TTC549 (cell line): Measurements from ENCODE around the gene KSR2.

ENCODE experiments used
- FAIRE-seq: peaks from 2 replicates; lab custom pipeline; 2012; peaks lifted over from hg19 to GRCh38; lab: Jason Lieb, UNC

The KSR2 gene

GRCh38 chr12:117523971-117524370 is 444.8 kb downstream of the KSR2 start:
- FAIRE-seq = no peak

- no peak for FAIRE-seq
Observed at GRCh38 chr12:117522559-117522958, 446.2 kb downstream of the KSR2 start.

- FAIRE-seq = no peak
Observed at GRCh38 chr12:117521867-117522266, 446.9 kb downstream of the KSR2 start.

- FAIRE-seq = no peak
Observed at GRCh38 chr12:117521346-117521745, 447.4 kb downstream of the KSR2 start.

- FAIRE-seq = no peak
Observed at GRCh38 chr12:117518594-117519270, 450.1 kb downstream of the KSR2 start.

GRCh38 chr12:117517219-117517739 is 451.5 kb downstream of the KSR2 start:
- no peak for FAIRE-seq

- no peak for FAIRE-seq
Observed at GRCh38 chr12:117516034-117516433, 452.8 kb downstream of the KSR2 start.

GRCh38 chr12:117514016-117514415 is 454.8 kb downstream of the KSR2 start:
- no peak for FAIRE-seq

- FAIRE-seq = no peak
Observed at GRCh38 chr12:117513353-117513752, 455.4 kb downstream of the KSR2 start.

GRCh38 chr12:117508468-117508867 is 460.3 kb downstream of the KSR2 start:
- no peak for FAIRE-seq

GRCh38 chr12:117507548-117507947 is 461.2 kb downstream of the KSR2 start:
- no peak for FAIRE-seq

GRCh38 chr12:117506333-117506732 is 462.5 kb downstream of the KSR2 start:
- no peak for FAIRE-seq

GRCh38 chr12:117502633-117503032 is 466.2 kb downstream of the KSR2 start:
- no peak for FAIRE-seq

GRCh38 chr12:117502233-117502632 is 466.6 kb downstream of the KSR2 start:
- FAIRE-seq = no peak

- FAIRE-seq = no peak
Observed at GRCh38 chr12:117501076-117501869, 467.5 kb downstream of the KSR2 start.

- FAIRE-seq = no peak
Observed at GRCh38 chr12:117499759-117500485, 468.9 kb downstream of the KSR2 start.

- no peak for FAIRE-seq
Observed at GRCh38 chr12:117498880-117499279, 469.9 kb downstream of the KSR2 start.

GRCh38 chr12:117498256-117498655 is 470.5 kb downstream of the KSR2 start:
- no peak for FAIRE-seq

GRCh38 chr12:117497407-117497806 is 471.4 kb downstream of the KSR2 start:
- no peak for FAIRE-seq

- FAIRE-seq = no peak
Observed at GRCh38 chr12:117494833-117495655, 473.7 kb downstream of the KSR2 start.

- no peak for FAIRE-seq
Observed at GRCh38 chr12:117491711-117492110, 477.1 kb downstream of the KSR2 start.

- FAIRE-seq = no peak
Observed at GRCh38 chr12:117490130-117490529, 478.7 kb downstream of the KSR2 start.
